Peyer's patch (tissue), 4 donors: ENCODE measurements around the gene ZBTB20. TPM values are rescaled to one million over a fixed set of nuclear protein-coding genes. Genes with fewer than 3 reads are reported as not detected.

ENCODE experiments used
- DNase-seq, 3 donors: peaks; one replicate each; pipeline ENCODE4 v3.0.0-alpha.2; 2017 to 2019
- H3K27ac ChIP-seq, 4 donors: fragments of 200-600 bp; sonication (generic); one replicate each; pipeline ENCODE4 v1.5.1; 2016 to 2019
- H3K27me3 ChIP-seq, 2 donors: fragments of 200-600 bp; sonication (generic); one replicate each; pipeline ENCODE4 v1.5.1; 2019
- H3K36me3 ChIP-seq, 3 donors: fragments of 200-600 bp; sonication (generic); one replicate each; pipeline ENCODE4 v1.5.1; 2016 to 2019
- H3K4me1 ChIP-seq, 4 donors: fragments of 200-600 bp; sonication (generic); one replicate each; pipeline ENCODE4 v1.5.1; 2016 to 2019
- H3K4me3 ChIP-seq, 4 donors: fragments of 200-600 bp; sonication (generic); 1 replicate in 3 of 4; 2 replicates in 1 of 4; pipeline ENCODE4 v1.5.1; 2016 to 2019; ENCODE audit warnings: mild to moderate bottlenecking in 1 of 4
- H3K9me3 ChIP-seq, 4 donors: fragments of 200-600 bp; sonication (generic); one replicate each; pipeline ENCODE4 v1.5.1; 2016 to 2019; ENCODE audit warnings: mild to moderate bottlenecking in 1 of 4
- POLR2A ChIP-seq, 2 donors: fragments of 450-650 bp; IDR thresholded peaks; one replicate each; pipeline ENCODE4 v1.5.1; 2017; ENCODE audit warnings: antibody characterized with exemption in 2 of 2, mild to moderate bottlenecking in 2 of 2, moderate library complexity in 2 of 2
- total RNA-seq, 4 donors: library from RNA; depleted of rRNA; stranded (reverse); fragments of >200 nt; gene quantifications; one replicate each; pipeline ENCODE4 v1.1.0, GENCODE V29; 2016
- TF ChIP-seq, protein P1 (sequence below), 6 experiments: fragments of 450-650 bp in 4 of 6; fragments of 200-600 bp in 2 of 6; sonication (generic) in 1 of 6; IDR thresholded peaks; one replicate each; pipeline ENCODE4 v1.5.1; 2017 to 2019; ENCODE audit warnings: antibody characterized with exemption in 6 of 6, mild to moderate bottlenecking in 3 of 6, moderate library complexity in 1 of 6

ZBTB20 gene
- total RNA-seq, 4 donors from 2014 or later: 19.6 to 135 (median 57.2) TPM

GRCh38 chr3:114861666-114862065 is 285.4 kb downstream of the ZBTB20 start:
- no peak overlapping the region for H3K27ac ChIP-seq
- H3K9me3 ChIP-seq: no peaks in the 10 kb centered on the region
- no peak for TF ChIP-seq POLR2A (IDR thresholded peaks at IDR 0.05)
- TF ChIP-seq, protein P1, sequence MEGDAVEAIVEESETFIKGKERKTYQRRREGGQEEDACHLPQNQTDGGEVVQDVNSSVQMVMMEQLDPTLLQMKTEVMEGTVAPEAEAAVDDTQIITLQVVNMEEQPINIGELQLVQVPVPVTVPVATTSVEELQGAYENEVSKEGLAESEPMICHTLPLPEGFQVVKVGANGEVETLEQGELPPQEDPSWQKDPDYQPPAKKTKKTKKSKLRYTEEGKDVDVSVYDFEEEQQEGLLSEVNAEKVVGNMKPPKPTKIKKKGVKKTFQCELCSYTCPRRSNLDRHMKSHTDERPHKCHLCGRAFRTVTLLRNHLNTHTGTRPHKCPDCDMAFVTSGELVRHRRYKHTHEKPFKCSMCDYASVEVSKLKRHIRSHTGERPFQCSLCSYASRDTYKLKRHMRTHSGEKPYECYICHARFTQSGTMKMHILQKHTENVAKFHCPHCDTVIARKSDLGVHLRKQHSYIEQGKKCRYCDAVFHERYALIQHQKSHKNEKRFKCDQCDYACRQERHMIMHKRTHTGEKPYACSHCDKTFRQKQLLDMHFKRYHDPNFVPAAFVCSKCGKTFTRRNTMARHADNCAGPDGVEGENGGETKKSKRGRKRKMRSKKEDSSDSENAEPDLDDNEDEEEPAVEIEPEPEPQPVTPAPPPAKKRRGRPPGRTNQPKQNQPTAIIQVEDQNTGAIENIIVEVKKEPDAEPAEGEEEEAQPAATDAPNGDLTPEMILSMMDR (IDR thresholded peaks at IDR 0.05): no peak

GRCh38 chr3:114860531-114860930 is 286.6 kb downstream of the ZBTB20 start:
- no peaks in the 10 kb centered on the region for H3K9me3 ChIP-seq
- H3K4me3 ChIP-seq: no peak overlapping the region
- peaks cover 0 to 5% (median 2%) of the 10 kb centered on the region in 4 donors for H3K4me1 ChIP-seq
- no peak overlapping the region for H3K27ac ChIP-seq
- TF ChIP-seq, protein P1 (IDR thresholded peaks at IDR 0.05): no peak
- TF ChIP-seq POLR2A (IDR thresholded peaks at IDR 0.05): no peak
- H3K27me3 ChIP-seq: no peaks in the 10 kb centered on the region
- H3K36me3 ChIP-seq: no peaks in the 10 kb centered on the region
- no peak for DNase-seq

More at GRCh38 chr3:114861666-114862065, 285.4 kb downstream of the ZBTB20 start:
- no peak for DNase-seq
- H3K36me3 ChIP-seq: no peaks in the 10 kb centered on the region
- peaks cover 0 to 5% (median 2%) of the 10 kb centered on the region in 4 donors for H3K4me1 ChIP-seq
- no peak overlapping the region for H3K4me3 ChIP-seq
- no peaks in the 10 kb centered on the region for H3K27me3 ChIP-seq

GRCh38 chr3:114858329-114858728 is 288.8 kb downstream of the ZBTB20 start:
- DNase-seq: no peak
- Histone ChIP-seq H3K27me3 (no peaks in the 10 kb centered on the region), H3K27ac (no peak overlapping the region), H3K9me3 (no peaks in the 10 kb centered on the region), H3K4me3 (no peak overlapping the region), H3K4me1 (peaks cover 0 to 5% (median 0%) of the 10 kb centered on the region in 4 donors), H3K36me3 (no peaks in the 10 kb centered on the region)
- TF ChIP-seq POLR2A (IDR thresholded peaks at IDR 0.05): no peak
- TF ChIP-seq, protein P1 (IDR thresholded peaks at IDR 0.05): no peak

DNA sequence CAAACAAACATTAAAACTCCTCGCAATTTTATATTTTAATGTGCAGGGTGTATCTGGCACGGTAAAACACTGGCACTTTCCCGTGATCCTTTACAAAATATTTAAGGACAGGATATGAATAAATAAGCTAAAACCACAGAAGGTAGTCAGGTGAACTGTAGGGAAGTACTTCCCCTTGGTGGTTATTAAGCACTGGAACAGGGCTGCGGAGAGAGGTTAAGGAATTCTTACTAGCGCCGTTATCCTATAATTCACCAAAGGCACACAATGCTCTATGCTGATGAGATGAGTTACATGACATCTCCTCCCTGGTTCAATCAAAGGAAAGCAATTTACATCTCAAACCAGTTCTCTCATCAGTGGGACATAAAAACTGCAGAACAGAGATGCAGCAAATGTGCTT is 289.8 kb downstream of the ZBTB20 start:
- H3K4me1 ChIP-seq: peaks cover 0 to 5% (median 0%) of the 10 kb centered on the region in 4 donors
- TF ChIP-seq, protein P1 (IDR thresholded peaks at IDR 0.05): no peak
- TF ChIP-seq POLR2A (IDR thresholded peaks at IDR 0.05): no peak
- H3K4me3 ChIP-seq: no peak overlapping the region
- H3K36me3 ChIP-seq: no peaks in the 10 kb centered on the region
- H3K27ac ChIP-seq: no peak overlapping the region
- H3K9me3 ChIP-seq: no peaks in the 10 kb centered on the region
- no peaks in the 10 kb centered on the region for H3K27me3 ChIP-seq
- DNase-seq: no peak

DNA sequence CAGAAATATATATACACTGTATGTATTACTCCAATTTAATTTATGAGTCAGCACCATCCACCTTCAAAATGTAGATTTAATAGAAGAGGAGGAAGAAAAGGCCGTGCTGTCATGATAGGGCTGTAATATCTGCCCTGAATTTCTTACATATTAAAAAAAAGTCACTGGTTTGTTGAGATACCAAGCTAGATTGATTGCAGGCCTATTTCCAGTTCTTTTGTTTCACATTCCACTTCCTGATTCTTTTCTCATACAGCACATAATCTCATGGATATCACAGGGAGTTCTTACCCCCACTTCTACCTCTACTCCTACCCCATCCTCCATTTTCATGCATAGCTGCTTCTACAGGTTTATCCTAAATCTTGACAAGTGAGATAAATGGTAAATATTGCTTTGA is 290.3 kb downstream of the ZBTB20 start:
- Histone ChIP-seq H3K4me3 (no peak overlapping the region), H3K27me3 (no peaks in the 10 kb centered on the region), H3K36me3 (no peaks in the 10 kb centered on the region), H3K4me1 (peaks cover 0 to 5% (median 0%) of the 10 kb centered on the region in 4 donors), H3K9me3 (no peaks in the 10 kb centered on the region), H3K27ac (no peak overlapping the region)
- no peak for DNase-seq
- TF ChIP-seq POLR2A (IDR thresholded peaks at IDR 0.05): no peak
- TF ChIP-seq, protein P1 (IDR thresholded peaks at IDR 0.05): no peak

DNA sequence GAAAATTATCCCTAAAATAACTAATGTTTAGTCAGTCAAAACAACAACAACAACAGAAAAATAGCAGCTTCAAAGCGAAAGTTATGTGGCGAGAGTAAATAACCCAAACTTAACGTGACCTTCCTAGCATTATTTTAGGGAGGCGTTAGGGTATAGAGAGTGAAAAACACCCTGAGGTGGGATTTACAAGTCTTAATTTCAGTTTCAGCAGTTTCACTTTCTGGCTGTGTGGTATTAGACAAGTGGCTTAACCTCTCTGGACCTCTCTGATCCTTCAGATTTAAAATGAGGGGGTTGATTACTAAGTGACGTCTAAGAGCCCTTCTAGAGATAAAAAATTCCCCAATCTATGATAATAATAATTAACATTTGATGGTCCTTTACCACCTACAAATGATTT is 291.2 kb downstream of the ZBTB20 start:
- no peak overlapping the region for H3K4me3 ChIP-seq
- H3K27ac ChIP-seq: no peak overlapping the region
- DNase-seq: no peak
- no peaks in the 10 kb centered on the region for H3K9me3 ChIP-seq
- H3K4me1 ChIP-seq: peaks cover 0 to 5% (median 0%) of the 10 kb centered on the region in 4 donors
- TF ChIP-seq, protein P1 (IDR thresholded peaks at IDR 0.05): no peak
- TF ChIP-seq POLR2A (IDR thresholded peaks at IDR 0.05): no peak
- no peaks in the 10 kb centered on the region for H3K36me3 ChIP-seq
- no peaks in the 10 kb centered on the region for H3K27me3 ChIP-seq
